HG02610 (cell line): ENCODE measurements around the gene RUBCNL.
"Not testable (repeated sequence)": the region's sequence is repeated elsewhere in the genome, so short reads cannot be mapped to it uniquely, and the experiment has no call there.

Experiments used
- ATAC-seq: cut with Tn5 transposase; IDR thresholded peaks from one replicate; pipeline ENCODE4 v1.9.1; 2021; ENCODE audit warnings: mild to moderate bottlenecking, moderate library complexity; ENCODE audit not compliant: unreplicated experiment

RUBCNL gene

GRCh38 chr13:46374710-46375109 is 12.3 kb downstream of the RUBCNL start:
- no peak for ATAC-seq

- ATAC-seq: no peak
These were observed 13.4 kb downstream of the RUBCNL start for GRCh38 chr13:46373623-46374022.

DNA sequence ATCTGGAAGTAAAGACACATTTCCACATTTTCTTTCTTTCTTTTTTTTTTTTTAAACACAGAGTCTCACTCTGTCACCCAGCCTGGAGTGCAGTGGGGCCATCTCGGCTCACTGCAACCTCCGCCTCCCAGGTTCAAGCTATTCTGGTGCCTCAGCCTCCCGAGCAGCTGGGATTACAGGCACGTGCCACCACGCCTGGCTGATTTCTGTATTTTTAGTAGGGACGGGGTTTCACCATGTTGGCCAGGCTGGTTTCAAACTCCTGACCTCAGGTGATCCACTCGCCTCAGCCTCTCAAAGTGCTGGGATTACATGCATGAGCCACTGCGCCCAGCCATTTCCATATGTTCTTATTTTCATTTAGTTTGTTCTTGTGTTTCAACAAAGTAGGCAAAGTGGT is 14.1 kb downstream of the RUBCNL start:
- ATAC-seq: not testable (repeated sequence)

DNA sequence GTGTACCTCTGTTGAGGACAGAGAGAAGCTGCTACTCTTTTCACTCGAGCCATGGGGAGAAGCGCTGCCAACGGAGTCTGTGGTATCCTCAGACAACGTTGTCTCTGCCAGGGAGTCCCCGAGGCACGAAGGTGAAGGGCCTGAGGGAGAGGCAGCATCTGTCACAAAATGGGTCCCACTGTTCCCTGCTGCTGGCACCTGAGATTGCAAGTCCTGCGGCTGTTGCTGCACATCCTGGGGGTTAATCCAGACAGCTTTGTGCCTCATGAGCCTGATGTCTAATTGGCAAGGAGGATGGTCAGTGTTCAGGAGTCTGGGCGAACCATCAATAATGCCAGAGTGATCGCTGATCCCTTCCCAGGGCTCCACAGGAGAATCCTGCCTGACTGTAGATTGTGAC is 15.0 kb downstream of the RUBCNL start:
- ATAC-seq: no peak

DNA sequence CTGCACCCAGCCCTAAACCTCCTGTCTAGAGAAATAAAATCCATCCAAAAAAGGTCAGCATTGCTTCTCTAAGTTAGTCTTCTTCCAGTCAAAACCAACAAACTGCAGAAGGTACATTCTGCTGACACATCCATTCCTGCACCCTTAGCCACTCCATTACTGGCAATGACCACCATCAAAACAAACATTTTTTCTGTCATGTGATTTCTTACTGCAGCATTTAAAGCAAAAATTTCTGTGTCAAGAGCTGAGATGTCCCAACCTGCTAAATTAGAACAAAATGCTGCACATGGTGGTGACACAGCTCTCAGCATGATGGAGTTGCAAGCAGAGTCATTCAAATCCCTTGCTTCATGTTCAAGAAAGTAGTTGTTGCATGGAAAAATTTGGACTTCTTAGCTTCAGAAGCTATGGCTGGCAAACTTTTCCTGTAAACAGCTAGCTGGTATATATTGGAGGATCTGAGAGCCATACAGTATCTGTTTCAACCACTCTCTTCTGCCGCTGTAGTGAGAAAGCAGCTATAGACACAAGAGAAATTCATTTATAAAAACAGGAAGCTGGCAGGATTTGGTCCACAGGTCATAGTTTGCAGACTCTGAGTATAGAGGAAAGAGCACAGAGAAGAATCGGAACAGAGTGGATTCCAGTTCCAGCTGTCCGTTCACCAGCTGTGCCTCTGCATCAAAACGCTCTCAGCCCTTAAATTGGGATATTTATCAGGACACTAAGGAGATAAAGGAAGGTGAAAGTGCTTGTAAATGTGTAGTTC is 17.4 kb downstream of the RUBCNL start:
- peak; percentile 69 for ATAC-seq

DNA sequence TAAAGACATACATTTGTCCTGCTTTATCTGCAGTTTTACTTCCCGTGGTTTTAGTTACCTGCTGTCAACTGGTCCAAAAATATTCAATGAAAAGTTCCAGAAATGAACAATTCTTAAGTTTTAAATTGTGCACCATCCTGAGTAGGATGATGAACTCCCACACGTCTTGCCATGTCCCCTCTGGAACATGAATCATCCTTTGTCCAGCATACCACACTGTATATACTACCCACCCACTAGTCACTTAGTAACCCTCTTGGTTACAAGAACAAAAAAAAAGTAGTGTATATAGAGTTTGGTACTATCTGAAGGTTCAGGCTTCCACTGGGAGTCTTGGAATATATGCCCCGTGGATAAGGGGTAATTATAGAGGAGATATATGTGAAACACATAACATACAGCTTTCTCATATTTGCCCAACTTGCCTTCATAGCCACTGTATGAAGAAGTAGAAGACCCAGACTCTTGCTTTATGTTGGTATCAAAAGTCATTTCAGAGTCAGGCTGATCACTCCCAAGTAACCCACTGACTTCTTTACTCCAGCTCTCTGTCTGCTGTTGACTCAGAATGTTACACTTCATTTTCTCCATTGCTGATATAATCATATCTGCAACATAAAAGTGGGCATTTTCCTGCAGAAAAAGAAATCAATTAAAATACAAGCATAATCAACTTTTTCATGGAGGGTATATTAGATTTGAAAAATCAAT is 19.3 kb downstream of the RUBCNL start:
- ATAC-seq: no peak

DNA sequence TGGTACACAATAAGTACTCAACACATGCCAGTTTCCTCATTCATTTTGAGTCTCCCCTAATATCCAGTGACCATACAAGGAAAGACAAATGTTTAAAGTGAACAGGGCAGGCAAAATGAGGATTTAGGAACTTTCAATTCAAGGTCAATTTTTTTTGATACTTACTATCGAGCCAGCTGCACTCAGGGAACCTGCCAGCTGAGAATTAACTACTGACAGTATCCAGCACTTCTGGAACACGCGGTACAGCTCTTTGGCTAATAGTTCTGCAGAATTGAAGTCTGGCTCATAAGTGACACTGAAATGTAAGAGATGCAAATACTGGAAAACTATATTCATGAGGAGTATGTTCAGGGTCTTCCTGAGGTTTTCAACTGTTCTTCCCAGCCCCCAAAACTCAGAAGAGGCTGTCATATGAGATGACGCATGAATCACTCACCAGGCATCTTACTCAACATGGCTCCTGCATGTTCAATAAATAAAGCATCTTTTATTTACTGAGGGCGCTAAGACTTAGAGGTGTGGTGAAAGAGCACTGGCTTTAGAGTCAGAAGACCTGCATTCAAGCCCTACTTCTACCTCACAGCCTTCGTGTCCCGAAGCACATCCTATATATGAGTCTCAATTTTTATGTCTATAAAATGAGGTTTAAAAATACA is 25.6 kb downstream of the RUBCNL start:
- ATAC-seq: no peak

GRCh38 chr13:46360604-46361003 is 26.4 kb downstream of the RUBCNL start:
- no peak for ATAC-seq

DNA sequence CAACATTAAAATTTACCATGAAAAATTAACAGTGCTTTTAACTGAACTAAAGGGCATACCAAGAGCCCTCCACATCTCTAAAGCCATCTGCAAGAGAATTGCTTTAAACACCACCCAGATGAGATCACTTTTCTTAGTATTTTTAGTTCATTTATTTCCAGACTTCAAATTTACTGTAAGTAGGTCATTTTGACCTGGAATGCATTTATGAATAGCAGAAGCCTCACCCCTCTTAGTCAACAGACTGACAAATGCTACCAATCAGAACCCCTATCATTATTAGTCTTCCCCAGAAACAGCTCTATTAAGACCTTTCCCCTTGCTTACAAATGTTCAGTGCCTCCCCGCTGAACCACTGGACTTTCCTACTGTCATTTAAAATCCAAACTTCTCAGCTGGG is 27.3 kb downstream of the RUBCNL start:
- no peak for ATAC-seq

DNA sequence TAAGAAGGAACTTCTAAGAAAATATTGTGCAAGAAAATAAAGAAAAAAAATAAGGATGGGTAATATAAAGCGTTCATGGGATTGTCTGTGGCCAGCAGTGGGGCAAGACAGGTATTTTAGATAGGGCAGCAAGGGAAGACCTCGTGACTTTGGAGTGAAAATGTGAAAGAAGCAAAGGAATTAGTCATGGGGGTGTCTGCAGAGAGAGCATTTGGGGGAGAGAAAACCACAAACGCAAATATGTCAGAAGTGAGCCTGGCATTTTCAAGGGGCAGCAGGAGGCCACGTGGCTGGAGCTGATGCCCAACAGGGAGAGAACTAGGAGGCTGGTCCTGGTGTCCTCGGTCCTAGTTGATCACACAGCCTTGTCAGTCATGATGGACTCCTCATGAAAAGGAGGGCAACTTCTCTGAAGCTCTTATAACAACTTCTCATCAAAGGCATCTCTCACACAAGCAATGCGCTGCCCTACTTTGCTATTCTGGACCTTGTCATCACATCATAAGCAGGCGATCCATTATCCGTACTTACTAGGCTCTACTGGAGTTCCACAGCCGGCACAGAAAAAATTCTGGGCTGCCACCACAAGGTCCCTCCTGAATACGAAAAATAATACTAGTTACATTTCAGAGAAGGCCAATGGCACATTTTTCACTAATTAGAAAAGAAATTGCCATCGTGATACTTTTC is 31.0 kb downstream of the RUBCNL start:
- no peak for ATAC-seq

- peak; percentile 20 for ATAC-seq
These were observed 32.0 kb downstream of the RUBCNL start for GRCh38 chr13:46355088-46355468.

- ATAC-seq: peak; percentile 88
These were observed 32.6 kb downstream of the RUBCNL start for GRCh38 chr13:46354156-46355087.

DNA sequence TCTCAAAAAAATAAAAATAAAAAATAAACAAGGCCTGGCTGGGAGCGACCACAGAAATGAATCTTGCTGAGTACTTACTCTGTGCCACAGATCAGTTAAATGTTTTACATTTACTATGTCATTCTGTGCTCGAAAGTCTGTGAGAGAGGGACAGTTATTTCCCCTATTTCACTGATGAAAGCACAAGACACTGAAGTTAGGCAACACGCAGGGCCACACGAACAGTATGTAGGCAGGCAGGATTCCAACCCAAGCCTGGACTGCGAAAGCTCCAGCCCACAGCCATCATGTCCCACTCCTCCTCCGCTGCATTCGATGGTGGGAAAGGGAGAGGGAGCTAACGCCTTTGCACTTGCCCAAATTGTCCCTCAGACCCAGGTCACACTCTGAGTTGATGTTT is 34.2 kb downstream of the RUBCNL start:
- ATAC-seq: no peak

- no peak for ATAC-seq
These were observed 37.0 kb downstream of the RUBCNL start for GRCh38 chr13:46350003-46350402.

- ATAC-seq: no peak
These were observed 38.1 kb downstream of the RUBCNL start for GRCh38 chr13:46348961-46349360.

- ATAC-seq: no peak
These were observed 39.8 kb downstream of the RUBCNL start for GRCh38 chr13:46347277-46347676.

DNA sequence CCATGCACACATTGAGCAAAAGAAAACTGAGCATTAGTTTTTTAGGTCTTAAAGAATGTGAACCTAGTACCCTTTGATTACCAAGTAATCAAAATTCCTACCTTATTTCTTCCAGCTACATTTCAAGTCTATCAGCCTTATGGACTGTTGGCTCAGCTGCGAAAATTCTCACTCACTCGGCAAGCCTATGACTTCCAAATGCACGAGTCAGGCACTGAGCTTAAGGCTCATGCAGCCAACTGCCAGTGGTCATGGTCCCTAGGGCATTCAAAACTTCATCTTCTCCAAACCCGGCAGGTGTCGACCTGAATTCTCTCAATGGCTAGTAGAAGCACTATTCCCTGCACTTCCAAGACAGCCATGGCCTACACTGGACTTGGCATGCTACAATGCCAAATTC is 41.2 kb downstream of the RUBCNL start:
- no peak for ATAC-seq

DNA sequence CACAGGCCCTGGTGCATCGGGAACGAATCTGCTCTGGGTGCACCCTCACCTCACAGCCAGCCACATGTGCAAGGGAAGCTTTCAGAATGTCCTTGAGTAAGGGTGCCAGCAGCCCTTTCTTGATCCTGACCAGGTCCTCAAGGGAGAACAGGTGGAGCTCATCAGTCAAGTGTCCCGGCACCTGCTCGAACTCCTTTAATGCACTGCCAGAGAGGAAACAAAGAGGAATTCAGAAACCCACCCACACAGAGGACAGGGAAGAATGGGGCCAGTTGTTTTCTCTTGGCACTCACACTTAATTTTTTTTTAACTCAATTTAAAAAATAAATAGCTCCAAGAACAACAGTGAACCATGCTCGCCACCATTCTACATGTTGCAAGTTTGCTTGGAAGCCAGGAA is 41.7 kb downstream of the RUBCNL start:
- ATAC-seq: no peak

GRCh38 chr13:46343279-46343994 is 43.6 kb downstream of the RUBCNL start:
- no peak for ATAC-seq

DNA sequence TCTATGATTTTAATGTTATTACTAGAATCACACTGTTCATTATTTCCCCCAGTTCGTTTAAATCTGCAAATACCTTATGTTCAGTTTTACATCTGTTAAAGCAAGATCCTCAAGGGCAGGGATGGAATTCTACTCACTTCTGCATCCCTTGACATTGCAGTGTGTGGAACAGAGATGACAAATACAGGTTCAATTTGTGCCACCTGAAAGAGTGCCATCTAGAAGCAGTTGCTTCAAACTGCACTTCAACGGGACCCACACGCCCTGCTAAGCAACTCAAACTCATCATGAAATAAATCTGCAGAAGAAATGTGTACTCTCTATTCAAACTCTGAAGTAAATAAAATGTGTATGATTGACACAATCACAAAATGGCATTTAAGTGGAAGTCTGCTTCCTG is 44.5 kb downstream of the RUBCNL start:
- ATAC-seq: no peak
